Fibroblast of lung (primary cell): Measurements from ENCODE around the gene PIK3CA. TPM values are rescaled to one million over a fixed set of nuclear protein-coding genes. Genes with fewer than 3 reads are reported as not detected.

Experiments
- DNase-seq, 2 donors: peaks; one replicate each; pipeline versions ENCODE4 v3.0.0 to v3.0.0-alpha.2; 2010; ENCODE audit warnings: low read depth in 2 of 2
- H2AFZ ChIP-seq: 2 replicates; pipeline ENCODE4 v1.5.1; 2012; ENCODE audit warnings: low read length, control low read depth, inconsistent platforms
- H3K27ac ChIP-seq: 2 replicates; pipeline ENCODE4 v1.5.1; 2011; ENCODE audit warnings: low read length, control low read depth; ENCODE audit not compliant: insufficient read depth
- H3K27me3 ChIP-seq: 2 replicates; pipeline ENCODE4 v1.5.1; 2011; ENCODE audit warnings: mild to moderate bottlenecking, low read length; ENCODE audit not compliant: control insufficient read depth, insufficient read depth
- H3K36me3 ChIP-seq: 2 replicates; pipeline ENCODE4 v1.5.1; 2011; ENCODE audit warnings: low read length; ENCODE audit not compliant: control insufficient read depth, insufficient read depth
- H3K4me1 ChIP-seq: 2 replicates; pipeline ENCODE4 v1.5.1; 2011; ENCODE audit warnings: low read length; ENCODE audit not compliant: control insufficient read depth, insufficient read depth; ENCODE audit errors: extremely low read depth
- H3K4me2 ChIP-seq: 2 replicates; pipeline ENCODE4 v1.5.1; 2011; ENCODE audit warnings: low read length, control low read depth; ENCODE audit not compliant: insufficient read depth; ENCODE audit errors: extremely low read depth
- H3K4me3 ChIP-seq, 4 experiments: fragments of 200-600 bp in 1 of 4; sonication (generic) in 1 of 4; replicated peaks in 1 of 4; 2 replicates each; pipeline ENCODE4 v1.5.1; 2011 to 2016; ENCODE audit warnings: low read length in 4 of 4, low read depth in 3 of 4, mild to moderate bottlenecking in 3 of 4, control low read depth in 2 of 4, inconsistent platforms in 1 of 4, mixed read lengths in 1 of 4; ENCODE audit not compliant: insufficient read depth in 1 of 4; ENCODE audit errors: control extremely low read depth in 1 of 4
- H3K79me2 ChIP-seq: 2 replicates; pipeline ENCODE4 v1.5.1; 2012; ENCODE audit warnings: mild to moderate bottlenecking, low read length, inconsistent platforms; ENCODE audit not compliant: control insufficient read depth, insufficient read depth
- H3K9ac ChIP-seq: 2 replicates; pipeline ENCODE4 v1.5.1; 2011; ENCODE audit warnings: mild to moderate bottlenecking, low read length, control low read depth; ENCODE audit not compliant: insufficient read depth
- H3K9me3 ChIP-seq: 2 replicates; pipeline ENCODE4 v1.5.1; 2012; ENCODE audit warnings: low read depth, low read length; ENCODE audit not compliant: control insufficient read depth, insufficient read depth
- H4K20me1 ChIP-seq: 2 replicates; pipeline ENCODE4 v1.5.1; 2011; ENCODE audit warnings: low read length; ENCODE audit not compliant: control insufficient read depth, insufficient read depth; ENCODE audit errors: extremely low read depth
- EZH2 ChIP-seq: IDR thresholded peaks from 2 replicates; pipeline ENCODE4 v1.5.1; 2012; ENCODE audit warnings: low read length, control low read depth, mild to moderate bottlenecking; ENCODE audit errors: missing control alignments
- polyA plus RNA-seq, 2 donors: library from polyadenylated mRNA; depleted of rRNA in 1 of 2; stranded (reverse) in 1 of 2; unstranded in 1 of 2; fragments of >200 nt; gene quantifications; 2 replicates each; pipeline ENCODE4 v1.2.1, GENCODE V29; 2011 to 2012; ENCODE audit warnings: missing spikeins in 1 of 2
- total RNA-seq: library from RNA; depleted of rRNA; stranded (reverse); fragments of >200 nt; gene quantifications from 2 replicates; pipeline ENCODE4 v1.2.1, GENCODE V29; 2014
- TF ChIP-seq, protein P1 (sequence below), 2 donors: IDR thresholded peaks in 1 of 2; conservative IDR thresholded peaks in 1 of 2; 1 replicate in 1 of 2; 2 replicates in 1 of 2; pipeline ENCODE4 v1.5.1; 2011 to 2012; ENCODE audit warnings: low read length in 2 of 2, control low read depth in 1 of 2, inconsistent platforms in 1 of 2, low read depth in 1 of 2, mild to moderate bottlenecking in 1 of 2

The PIK3CA gene
- total and polyA plus RNA-seq, 2 donors (not counting 1 experiment from before 2014, with no cell fraction given), result 20.8 to 28.9 TPM

DNA sequence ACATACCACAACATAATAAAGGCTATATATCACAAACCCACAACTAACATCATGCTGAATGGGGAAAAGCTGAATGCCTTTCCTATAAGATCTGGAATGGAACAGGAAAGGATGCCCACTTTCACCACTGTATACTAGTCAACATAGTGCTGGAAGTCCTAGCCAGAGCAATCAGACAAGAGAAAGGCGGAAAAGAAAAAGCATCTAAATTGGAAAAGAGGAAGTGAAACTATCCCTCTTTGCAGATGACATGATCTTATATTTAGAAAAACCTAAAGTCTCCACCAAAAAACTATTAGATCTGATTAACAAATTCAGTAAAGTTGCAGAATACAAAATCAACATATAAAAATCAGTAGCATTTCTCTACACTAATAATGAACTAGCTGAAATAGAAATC, 14.6 kb upstream of the PIK3CA start:
- Histone ChIP-seq H3K4me2 (no peak overlapping the region), H3K36me3 (no peaks in the 10 kb centered on the region), H3K79me2 (no peaks in the 10 kb centered on the region), H3K4me1 (no peaks in the 10 kb centered on the region), H4K20me1 (no peaks in the 10 kb centered on the region), H2AFZ (no peak overlapping the region), H3K9me3 (no peaks in the 10 kb centered on the region), H3K27ac (no peak overlapping the region), H3K9ac (no peak overlapping the region), H3K27me3 (no peaks in the 10 kb centered on the region), H3K4me3 (no peak overlapping the region)
- TF ChIP-seq EZH2, result no peak
- TF ChIP-seq, protein P1, sequence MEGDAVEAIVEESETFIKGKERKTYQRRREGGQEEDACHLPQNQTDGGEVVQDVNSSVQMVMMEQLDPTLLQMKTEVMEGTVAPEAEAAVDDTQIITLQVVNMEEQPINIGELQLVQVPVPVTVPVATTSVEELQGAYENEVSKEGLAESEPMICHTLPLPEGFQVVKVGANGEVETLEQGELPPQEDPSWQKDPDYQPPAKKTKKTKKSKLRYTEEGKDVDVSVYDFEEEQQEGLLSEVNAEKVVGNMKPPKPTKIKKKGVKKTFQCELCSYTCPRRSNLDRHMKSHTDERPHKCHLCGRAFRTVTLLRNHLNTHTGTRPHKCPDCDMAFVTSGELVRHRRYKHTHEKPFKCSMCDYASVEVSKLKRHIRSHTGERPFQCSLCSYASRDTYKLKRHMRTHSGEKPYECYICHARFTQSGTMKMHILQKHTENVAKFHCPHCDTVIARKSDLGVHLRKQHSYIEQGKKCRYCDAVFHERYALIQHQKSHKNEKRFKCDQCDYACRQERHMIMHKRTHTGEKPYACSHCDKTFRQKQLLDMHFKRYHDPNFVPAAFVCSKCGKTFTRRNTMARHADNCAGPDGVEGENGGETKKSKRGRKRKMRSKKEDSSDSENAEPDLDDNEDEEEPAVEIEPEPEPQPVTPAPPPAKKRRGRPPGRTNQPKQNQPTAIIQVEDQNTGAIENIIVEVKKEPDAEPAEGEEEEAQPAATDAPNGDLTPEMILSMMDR (conservative IDR thresholded peaks at IDR 0.05 in 1 of 2, IDR thresholded peaks at IDR 0.05 in 1 of 2; ENCODE audit: low read depth in 1 of 2, low read length in 2 of 2), result no peak
- no peak for DNase-seq

DNA sequence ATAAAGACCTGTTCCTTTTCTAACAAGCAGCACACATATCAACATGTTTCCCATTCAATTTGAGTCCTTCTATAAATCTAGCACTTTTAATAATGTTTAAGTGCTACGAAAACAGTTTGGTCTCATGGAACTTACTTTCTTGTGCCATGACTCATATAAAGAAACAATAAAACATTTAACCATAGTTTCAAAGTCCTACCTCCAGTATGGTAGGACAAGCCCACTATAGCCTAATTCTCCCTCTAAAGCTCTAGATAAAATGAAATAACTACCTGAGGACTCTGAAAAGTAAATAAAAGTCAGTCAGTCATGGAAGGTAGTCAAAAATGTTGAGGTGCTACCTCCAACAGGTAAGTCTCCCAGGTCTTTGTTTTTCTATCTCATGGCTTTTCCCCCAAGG, 12.0 kb upstream of the PIK3CA start:
- Histone ChIP-seq H3K4me3 (no peak overlapping the region), H3K9me3 (no peaks in the 10 kb centered on the region), H3K27ac (no peak overlapping the region), H3K4me2 (no peak overlapping the region), H4K20me1 (no peaks in the 10 kb centered on the region), H3K4me1 (no peaks in the 10 kb centered on the region), H3K36me3 (no peaks in the 10 kb centered on the region), H2AFZ (no peak overlapping the region), H3K27me3 (no peaks in the 10 kb centered on the region), H3K79me2 (no peaks in the 10 kb centered on the region), H3K9ac (no peak overlapping the region)
- no peak for TF ChIP-seq EZH2
- TF ChIP-seq, protein P1 (conservative IDR thresholded peaks at IDR 0.05 in 1 of 2, IDR thresholded peaks at IDR 0.05 in 1 of 2; ENCODE audit: low read depth in 1 of 2, low read length in 2 of 2), result no peak
- DNase-seq, result no peak

DNA sequence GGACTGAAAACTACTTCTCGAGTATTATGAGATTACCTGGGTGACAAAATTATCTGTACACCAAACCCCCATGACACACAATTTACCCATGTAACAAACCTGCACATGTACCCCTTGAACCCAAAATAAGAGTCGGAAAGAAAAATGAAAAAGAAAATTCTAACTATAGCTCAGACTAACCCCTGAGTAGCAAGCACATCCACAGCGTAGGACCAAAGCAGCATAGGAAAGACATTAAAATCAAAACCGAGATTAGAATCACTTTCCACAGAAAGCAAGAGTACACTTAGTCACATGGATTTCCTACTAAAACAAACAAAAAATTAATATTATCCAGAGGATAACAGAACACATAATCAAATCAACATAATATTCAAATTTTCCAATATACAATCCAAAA, 6.3 kb upstream of the PIK3CA start:
- TF ChIP-seq, protein P1 (conservative IDR thresholded peaks at IDR 0.05 in 1 of 2, IDR thresholded peaks at IDR 0.05 in 1 of 2; ENCODE audit: low read depth in 1 of 2, low read length in 2 of 2), result no peak
- no peak for TF ChIP-seq EZH2

More for the DNA sequence above, 6.3 kb upstream of the PIK3CA start:
- H3K9ac ChIP-seq, result no peak overlapping the region
- no peak overlapping the region for H3K27ac ChIP-seq
- no peak for DNase-seq
- no peak overlapping the region for H2AFZ ChIP-seq
- H3K36me3 ChIP-seq, result no peaks in the 10 kb centered on the region
- H3K9me3 ChIP-seq, result no peaks in the 10 kb centered on the region
- H3K27me3 ChIP-seq, result no peaks in the 10 kb centered on the region
- H3K4me2 ChIP-seq, result no peak overlapping the region
- H3K4me1 ChIP-seq, result no peaks in the 10 kb centered on the region
- no peaks in the 10 kb centered on the region for H3K79me2 ChIP-seq
- H4K20me1 ChIP-seq, result no peaks in the 10 kb centered on the region
- H3K4me3 ChIP-seq, result no peak overlapping the region
